HepG2 (cell line): ENCODE data around the gene CDC26. TPM values are rescaled to one million over a fixed set of nuclear protein-coding genes. Genes with fewer than 3 reads are reported as not detected.

Experiments
- ARNTL ChIP-seq: sonication (generic); formaldehyde crosslinking; IDR thresholded peaks from 2 replicates; pipeline ENCODE4 v1.4.0; 2020; ENCODE audit warnings: mild to moderate bottlenecking, missing genetic modification reagents
- ATF7-NPFF ChIP-seq: sonication (generic); formaldehyde crosslinking; IDR thresholded peaks from 2 replicates; pipeline ENCODE4 v1.8.1; 2023; ENCODE audit warnings: mild to moderate bottlenecking, low read depth, missing genetic modification reagents, moderate library complexity
- CENPT ChIP-seq: sonication (generic); formaldehyde crosslinking; IDR thresholded peaks from 2 replicates; pipeline ENCODE4 v1.8.0; 2022; ENCODE audit warnings: low read depth, mild to moderate bottlenecking, moderate library complexity, missing genetic modification reagents
- GLI4 ChIP-seq: sonication (generic); formaldehyde crosslinking; IDR thresholded peaks from 2 replicates; pipeline ENCODE4 v1.5.1; 2020; ENCODE audit warnings: missing genetic modification reagents, mild to moderate bottlenecking, moderate library complexity, borderline replicate concordance
- GLMP ChIP-seq: sonication (generic); formaldehyde crosslinking; IDR thresholded peaks from 2 replicates; pipeline ENCODE4 v1.9.0; 2021; ENCODE audit warnings: missing genetic modification reagents, mild to moderate bottlenecking, borderline replicate concordance
- IRF2 ChIP-seq: IDR thresholded peaks from 2 replicates; pipeline ENCODE4 v1.6.1; 2018; ENCODE audit warnings: missing genetic modification reagents, missing compliant biosample characterization
- MTF1 ChIP-seq: sonication (generic); formaldehyde crosslinking; IDR thresholded peaks from 2 replicates; pipeline ENCODE4 v1.5.0; 2020; ENCODE audit warnings: missing genetic modification reagents
- NFE2L2 ChIP-seq: fragments of 150-350 bp; IDR thresholded peaks from 2 replicates; pipeline ENCODE4 v1.6.1; 2014; ENCODE audit warnings: low read length
- PRPF4 ChIP-seq: fragments of 200-400 bp; formaldehyde crosslinking; IDR thresholded peaks from 2 replicates; pipeline ENCODE4 v1.6.1; 2016; ENCODE audit warnings: low read length, low read depth; ENCODE audit not compliant: poor library complexity, severe bottlenecking
- RCOR2 ChIP-seq: IDR thresholded peaks from 2 replicates; pipeline ENCODE4 v1.6.1; 2016; ENCODE audit warnings: missing biosample characterization, missing genetic modification reagents
- REL ChIP-seq: sonication (generic); formaldehyde crosslinking; conservative IDR thresholded peaks from 2 replicates; pipeline ENCODE4 v1.8.0; 2022; ENCODE audit warnings: mild to moderate bottlenecking, missing genetic modification reagents, moderate library complexity
- SAFB2 ChIP-seq: sonication (generic); formaldehyde crosslinking; IDR thresholded peaks from 2 replicates; pipeline ENCODE4 v1.5.1; 2020; ENCODE audit warnings: missing genetic modification reagents, low read depth, mild to moderate bottlenecking, borderline replicate concordance
- SMYD3 ChIP-seq: sonication (generic); formaldehyde crosslinking; IDR thresholded peaks from 2 replicates; pipeline ENCODE4 v1.8.1; 2023; ENCODE audit warnings: mild to moderate bottlenecking, missing genetic modification reagents
- SP2 ChIP-seq: sonication (generic); formaldehyde crosslinking; IDR thresholded peaks from 2 replicates; pipeline ENCODE4 v1.5.1; 2020; ENCODE audit warnings: mild to moderate bottlenecking, missing genetic modification reagents
- SRY ChIP-seq: sonication (generic); formaldehyde crosslinking; IDR thresholded peaks from 2 replicates; pipeline ENCODE4 v1.8.0; 2022; ENCODE audit warnings: mild to moderate bottlenecking, missing genetic modification reagents
- THAP11 ChIP-seq: IDR thresholded peaks from 2 replicates; pipeline ENCODE4 v1.6.1; 2016; ENCODE audit warnings: missing biosample characterization, missing genetic modification reagents
- TOE1 ChIP-seq: sonication (generic); formaldehyde crosslinking; IDR thresholded peaks from 2 replicates; pipeline ENCODE4 v1.4.0; 2020; ENCODE audit warnings: mild to moderate bottlenecking, missing genetic modification reagents
- ZFP36 ChIP-seq: fragments of 150-350 bp; IDR thresholded peaks from 2 replicates; pipeline ENCODE4 v1.6.1; 2018; ENCODE audit warnings: borderline replicate concordance, low read length, low read depth; ENCODE audit not compliant: partially characterized antibody
- ZFYVE20 ChIP-seq: sonication (generic); formaldehyde crosslinking; IDR thresholded peaks from 2 replicates; pipeline ENCODE4 v1.8.0; 2023; ENCODE audit warnings: low read depth, mild to moderate bottlenecking, moderate library complexity, missing genetic modification reagents, borderline replicate concordance
- ZNF501 ChIP-seq: sonication (generic); formaldehyde crosslinking; IDR thresholded peaks from 2 replicates; pipeline ENCODE4 v1.5.1; 2020; ENCODE audit warnings: mild to moderate bottlenecking, moderate library complexity, missing genetic modification reagents
- ZNF746 ChIP-seq: sonication (generic); formaldehyde crosslinking; IDR thresholded peaks from 2 replicates; pipeline ENCODE4 v1.8.0; 2022; ENCODE audit warnings: mild to moderate bottlenecking, missing genetic modification reagents
- ZNF775 ChIP-seq: sonication (generic); formaldehyde crosslinking; IDR thresholded peaks from 2 replicates; pipeline ENCODE4 v1.4.0; 2020; ENCODE audit warnings: missing genetic modification reagents, mild to moderate bottlenecking, moderate library complexity, borderline replicate concordance
- ZNF788 ChIP-seq: sonication (generic); formaldehyde crosslinking; IDR thresholded peaks from 2 replicates; pipeline ENCODE4 v1.5.0; 2020; ENCODE audit warnings: mild to moderate bottlenecking, missing genetic modification reagents, borderline replicate concordance
- ZSCAN9 ChIP-seq: IDR thresholded peaks from 2 replicates; pipeline ENCODE4 v1.6.1; 2016; ENCODE audit warnings: borderline replicate concordance
- polyA plus RNA-seq, 8 experiments: library from polyadenylated mRNA; depleted of rRNA in 3 of 8; stranded (reverse) in 7 of 8; unstranded in 1 of 8; fragments of >200 nt; fragmentation: Illumina TruSeq in 4 of 8; extraction: Trizol in 4 of 8; gene quantifications; 2 replicates each; pipeline versions ENCODE4 v1.2.1 to v1.2.3, GENCODE V29; 2011 to 2016; ENCODE audit warnings: low read depth in 4 of 8, missing spikeins in 1 of 8, mixed read lengths in 1 of 8; ENCODE audit not compliant: insufficient read depth in 1 of 8
- total RNA-seq, 5 experiments: library from RNA; depleted of rRNA; stranded (reverse); fragments of >200 nt; fragmentation: Illumina TruSeq; extraction: Trizol; gene quantifications; 2 replicates each; pipeline ENCODE4 v1.2.3, GENCODE V29; 2016; ENCODE audit warnings: low read depth in 1 of 5
- TF ChIP-seq, protein P1 (sequence below): sonication (generic); formaldehyde crosslinking; IDR thresholded peaks from 2 replicates; pipeline ENCODE4 v1.4.0; 2020; ENCODE audit warnings: mild to moderate bottlenecking, missing genetic modification reagents

CDC26 gene
- total and polyA plus RNA-seq, 2 of the 13 experiments (the other 11 are each of a cell fraction or from before 2014, with no cell fraction given) = 26.6 to 57.9 TPM

DNA sequence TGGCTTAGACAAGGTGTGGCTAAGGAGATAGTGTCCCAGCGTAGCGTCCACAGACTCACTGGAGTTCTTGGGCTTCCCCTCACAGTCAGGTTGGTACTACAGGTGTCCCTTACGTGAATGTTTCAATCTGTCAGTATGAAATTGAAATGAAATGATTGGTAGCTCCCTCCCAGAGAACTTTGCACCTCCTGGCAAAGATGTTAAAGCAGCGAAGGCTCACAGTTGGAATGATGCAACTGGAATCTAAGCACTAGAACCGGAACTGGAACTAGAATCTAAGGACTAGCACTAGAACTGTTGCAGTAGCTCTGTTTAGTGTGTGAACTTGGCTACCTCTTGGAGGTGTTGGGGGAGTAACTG, 52.9 kb downstream of the CDC26 start (continued):
- TF ChIP-seq ZNF788 (CRISPR knock-in tag) (no peak), MTF1 (no peak), PRPF4 (no peak), SRY (CRISPR knock-in tag) (no peak), ZSCAN9 (CRISPR knock-in tag) (no peak), ZNF501 (CRISPR knock-in tag) (no peak), SMYD3 (CRISPR knock-in tag) (no peak), GLMP (CRISPR knock-in tag) (no peak), ZFYVE20 (CRISPR knock-in tag) (no peak), CENPT (CRISPR knock-in tag) (no peak), SP2 (no peak), ATF7-NPFF (CRISPR knock-in tag) (no peak), ZNF746 (CRISPR knock-in tag) (no peak), ZFP36 (no peak), GLI4 (CRISPR knock-in tag) (no peak), TOE1 (no peak), ARNTL (CRISPR knock-in tag) (no peak), ZNF775 (CRISPR knock-in tag) (no peak), SAFB2 (no peak), RCOR2 (no peak), IRF2 (CRISPR knock-in tag) (no peak), REL (CRISPR knock-in tag) (no peak), THAP11 (CRISPR knock-in tag) (peak; percentile 62; the same call in 1 of the 2 replicates), NFE2L2 (no peak)
- TF ChIP-seq, protein P1, sequence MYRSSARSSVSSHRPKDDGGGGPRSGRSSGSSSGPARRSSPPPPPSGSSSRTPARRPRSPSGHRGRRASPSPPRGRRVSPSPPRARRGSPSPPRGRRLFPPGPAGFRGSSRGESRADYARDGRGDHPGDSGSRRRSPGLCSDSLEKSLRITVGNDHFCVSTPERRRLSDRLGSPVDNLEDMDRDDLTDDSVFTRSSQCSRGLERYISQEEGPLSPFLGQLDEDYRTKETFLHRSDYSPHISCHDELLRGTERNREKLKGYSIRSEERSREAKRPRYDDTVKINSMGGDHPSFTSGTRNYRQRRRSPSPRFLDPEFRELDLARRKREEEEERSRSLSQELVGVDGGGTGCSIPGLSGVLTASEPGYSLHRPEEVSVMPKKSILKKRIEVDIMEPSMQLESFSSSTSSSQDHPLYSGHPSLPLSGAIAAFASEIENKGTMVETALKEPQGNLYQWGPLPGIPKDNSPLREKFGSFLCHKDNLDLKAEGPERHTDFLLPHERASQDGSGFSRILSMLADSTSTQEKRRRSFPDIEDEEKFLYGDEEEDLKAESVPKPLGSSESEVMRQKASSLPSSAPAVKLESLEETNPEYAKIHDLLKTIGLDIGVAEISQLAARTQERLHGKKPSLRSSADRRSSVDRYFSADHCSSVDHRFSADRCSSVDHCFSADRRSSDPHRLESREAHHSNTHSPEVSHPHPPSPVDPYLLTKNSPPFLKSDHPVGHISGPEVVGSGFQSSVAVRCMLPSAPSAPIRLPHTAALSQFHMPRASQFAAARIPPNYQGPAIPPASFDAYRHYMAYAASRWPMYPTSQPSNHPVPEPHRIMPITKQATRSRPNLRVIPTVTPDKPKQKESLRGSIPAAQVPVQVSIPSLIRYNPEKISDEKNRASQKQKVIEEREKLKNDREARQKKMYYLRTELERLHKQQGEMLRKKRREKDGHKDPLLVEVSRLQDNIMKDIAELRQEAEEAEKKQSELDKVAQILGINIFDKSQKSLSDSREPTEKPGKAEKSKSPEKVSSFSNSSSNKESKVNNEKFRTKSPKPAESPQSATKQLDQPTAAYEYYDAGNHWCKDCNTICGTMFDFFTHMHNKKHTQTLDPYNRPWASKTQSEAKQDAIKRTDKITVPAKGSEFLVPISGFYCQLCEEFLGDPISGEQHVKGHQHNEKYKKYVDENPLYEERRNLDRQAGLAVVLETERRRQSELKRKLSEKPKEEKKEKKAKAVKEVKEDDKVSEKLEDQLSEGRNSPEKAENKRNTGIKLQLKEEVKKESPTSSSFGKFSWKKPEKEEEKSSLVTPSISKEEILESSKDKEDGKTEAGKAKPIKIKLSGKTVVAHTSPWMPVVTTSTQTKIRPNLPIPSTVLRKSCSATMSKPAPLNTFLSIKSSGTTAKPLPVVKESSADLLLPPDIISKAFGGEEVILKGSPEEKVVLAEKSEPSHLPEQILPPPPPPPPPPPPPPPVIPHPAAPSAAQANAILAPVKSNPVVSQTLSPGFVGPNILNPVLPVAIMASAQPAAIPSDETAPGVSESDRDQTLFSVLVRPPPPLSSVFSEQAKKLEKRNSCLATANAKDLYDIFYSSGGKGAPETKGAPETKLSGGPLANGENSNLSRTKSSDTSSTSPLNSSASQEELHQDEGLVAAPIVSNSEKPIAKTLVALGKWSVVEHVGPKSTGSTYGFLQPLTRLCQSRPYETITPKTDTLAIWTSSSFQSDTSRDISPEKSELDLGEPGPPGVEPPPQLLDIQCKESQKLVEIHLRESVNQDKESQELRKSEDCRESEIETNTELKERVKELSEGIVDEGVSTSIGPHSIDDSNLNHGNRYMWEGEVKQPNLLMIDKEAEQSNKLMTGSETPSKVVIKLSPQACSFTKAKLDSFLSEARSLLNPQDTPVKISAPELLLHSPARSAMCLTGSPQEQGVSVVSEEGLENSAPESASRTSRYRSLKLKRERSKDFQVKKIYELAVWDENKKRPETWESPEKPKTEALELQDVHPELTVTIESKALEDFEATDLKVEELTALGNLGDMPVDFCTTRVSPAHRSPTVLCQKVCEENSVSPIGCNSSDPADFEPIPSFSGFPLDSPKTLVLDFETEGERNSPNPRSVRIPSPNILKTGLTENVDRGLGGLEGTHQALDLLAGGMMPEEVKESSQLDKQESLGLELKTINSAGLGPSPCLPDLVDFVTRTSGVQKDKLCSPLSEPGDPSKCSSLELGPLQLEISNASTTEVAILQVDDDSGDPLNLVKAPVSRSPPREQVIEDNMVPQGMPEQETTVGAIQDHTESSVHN (CRISPR knock-in tag) = no peak
